Neuronal stem cell (in vitro differentiated cells): ENCODE results near the gene MYH9.

Experiments used
- DNase-seq: peaks from one replicate; pipeline ENCODE4 v3.0.0-alpha.2; 2013; ENCODE audit warnings: low spot score
- H2AFZ ChIP-seq: one replicate; pipeline ENCODE4 v1.6.1; 2013; ENCODE audit warnings: mild to moderate bottlenecking, low read length, inconsistent platforms
- H2AK5ac ChIP-seq: 2 replicates; pipeline ENCODE4 v1.6.1; 2013; ENCODE audit warnings: low read depth, mild to moderate bottlenecking, inconsistent platforms, low read length, moderate library complexity, mixed read lengths
- H2BK120ac ChIP-seq: 2 replicates; pipeline ENCODE4 v1.6.1; 2013; ENCODE audit warnings: low read depth, mild to moderate bottlenecking, inconsistent platforms, low read length, moderate library complexity, mixed read lengths
- H2BK12ac ChIP-seq: one replicate; pipeline ENCODE4 v1.6.1; 2013; ENCODE audit warnings: low read length, inconsistent platforms
- H2BK15ac ChIP-seq: 2 replicates; pipeline ENCODE4 v1.6.1; 2013; ENCODE audit warnings: mild to moderate bottlenecking, low read length, inconsistent platforms, mixed read lengths
- H2BK5ac ChIP-seq: one replicate; pipeline ENCODE4 v1.6.1; 2013; ENCODE audit warnings: inconsistent platforms, mild to moderate bottlenecking, low read length, moderate library complexity
- H3K14ac ChIP-seq: one replicate; pipeline ENCODE4 v1.6.1; 2013; ENCODE audit warnings: low read length, inconsistent platforms
- H3K18ac ChIP-seq: 2 replicates; pipeline ENCODE4 v1.6.1; 2013; ENCODE audit warnings: low read length, inconsistent platforms
- H3K23ac ChIP-seq: 2 replicates; pipeline ENCODE4 v1.6.1; 2013; ENCODE audit warnings: low read depth, mild to moderate bottlenecking, mixed read lengths, low read length, inconsistent platforms; ENCODE audit not compliant: poor library complexity
- H3K27ac ChIP-seq: replicated peaks from 3 replicates; pipeline ENCODE4 v1.5.1; 2013; ENCODE audit warnings: low read length, inconsistent platforms
- H3K27me3 ChIP-seq, 3 experiments: 2 replicates each; pipeline ENCODE4 v1.6.1; 2013; ENCODE audit warnings: low read length in 3 of 3, mild to moderate bottlenecking in 2 of 3, inconsistent platforms in 1 of 3, low read depth in 1 of 3, mixed read lengths in 1 of 3, moderate library complexity in 1 of 3; ENCODE audit not compliant: control insufficient read depth in 3 of 3, insufficient read depth in 3 of 3
- H3K36me3 ChIP-seq, 2 donors: replicated peaks in 1 of 2; 2 replicates each; pipeline ENCODE4 v1.6.1; 2013; ENCODE audit warnings: low read length in 2 of 2; ENCODE audit not compliant: control insufficient read depth in 2 of 2, insufficient read depth in 2 of 2
- H3K4ac ChIP-seq: 2 replicates; pipeline ENCODE4 v1.6.1; 2013; ENCODE audit warnings: inconsistent platforms, mild to moderate bottlenecking, low read length, moderate library complexity
- H3K4me1 ChIP-seq, 2 donors: 1 replicate in 1 of 2; 2 replicates in 1 of 2; pipeline ENCODE4 v1.6.1; 2013; ENCODE audit warnings: low read length in 2 of 2, low read depth in 1 of 2; ENCODE audit not compliant: control insufficient read depth in 2 of 2, insufficient read depth in 1 of 2
- H3K4me2 ChIP-seq: one replicate; pipeline ENCODE4 v1.6.1; 2013; ENCODE audit warnings: mild to moderate bottlenecking, low read length, inconsistent platforms; ENCODE audit not compliant: insufficient read depth, poor library complexity, severe bottlenecking
- H3K4me3 ChIP-seq, 2 donors: 2 replicates each; pipeline ENCODE4 v1.5.1; 2013; ENCODE audit warnings: low read length in 2 of 2, mild to moderate bottlenecking in 2 of 2, inconsistent platforms in 1 of 2, moderate library complexity in 1 of 2
- H3K79me1 ChIP-seq: one replicate; pipeline ENCODE4 v1.6.1; 2013; ENCODE audit warnings: low read depth, mild to moderate bottlenecking, inconsistent platforms, low read length, moderate library complexity
- H3K9ac ChIP-seq: one replicate; pipeline ENCODE4 v1.6.1; 2013; ENCODE audit warnings: mild to moderate bottlenecking, low read depth, low read length, inconsistent platforms; ENCODE audit not compliant: poor library complexity
- H3K9me3 ChIP-seq, 2 donors: replicated peaks in 1 of 2; 2 replicates each; pipeline versions ENCODE3 to v1.6.1; 2013; ENCODE audit warnings: low read length in 2 of 2, mild to moderate bottlenecking in 2 of 2, inconsistent platforms in 1 of 2, low read depth in 1 of 2, mixed read lengths in 1 of 2, moderate library complexity in 1 of 2; ENCODE audit not compliant: control insufficient read depth in 2 of 2, insufficient read depth in 1 of 2
- H4K8ac ChIP-seq: one replicate; pipeline ENCODE4 v1.6.1; 2013; ENCODE audit warnings: low read depth, mild to moderate bottlenecking, inconsistent platforms, low read length, moderate library complexity
- H4K91ac ChIP-seq: one replicate; pipeline ENCODE4 v1.6.1; 2013; ENCODE audit warnings: low read length, low read depth, mild to moderate bottlenecking, inconsistent platforms; ENCODE audit not compliant: poor library complexity
- WGBS, 2 donors: extraction: QIAGEN DNeasy Blood & Tissue Kit; methylation state at CpG; one replicate each; pipeline ENCODE4 v1.1.7; 2013; ENCODE audit warnings: missing lambda C conversion rate in 2 of 2, mixed read lengths in 1 of 2; ENCODE audit not compliant: insufficient read length in 2 of 2, insufficient replicate concordance in 1 of 2; ENCODE audit errors: extremely low coverage in 2 of 2; 5-methylcytosine and 5-hydroxymethylcytosine counted together

The MYH9 gene

DNA sequence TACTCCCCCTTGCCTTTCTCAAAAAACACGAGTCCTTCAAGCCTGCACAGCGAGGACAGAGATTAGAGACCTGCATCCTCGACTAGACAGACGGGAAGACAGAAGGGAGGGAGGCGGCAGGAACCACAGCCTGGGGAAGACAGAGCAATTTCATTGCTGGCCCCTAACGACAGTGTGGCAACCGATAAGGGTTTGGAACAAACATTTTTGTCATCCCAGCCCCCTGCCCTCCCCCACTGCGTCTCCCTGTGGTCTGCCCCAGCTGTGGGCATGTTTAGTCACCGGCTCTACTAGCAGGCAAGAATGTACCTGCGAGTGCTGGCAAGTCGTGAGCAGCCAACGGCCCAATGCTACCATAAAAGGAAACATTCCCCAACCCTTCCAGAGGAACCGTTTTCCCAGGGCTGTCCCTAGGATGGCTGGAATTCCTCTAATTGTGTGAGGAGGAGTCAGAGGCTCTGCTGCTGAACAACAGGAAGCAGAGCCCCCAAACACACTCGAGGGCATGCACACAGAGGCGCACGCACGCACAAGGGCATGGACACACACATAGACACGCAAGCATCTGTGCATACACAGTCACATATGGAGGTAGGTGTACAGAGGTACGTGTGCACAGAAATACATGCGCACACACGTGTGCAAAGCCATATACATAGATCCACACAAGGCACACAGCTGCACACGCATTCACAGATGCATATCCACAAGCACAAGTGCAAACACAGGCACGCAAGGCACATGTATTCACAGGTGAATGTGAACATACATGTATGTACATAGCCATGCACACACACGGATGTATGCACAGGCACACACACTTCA is 58.3 kb downstream of the MYH9 start:
- peak overlapping the region; percentile 96 for H4K91ac ChIP-seq
- H4K8ac ChIP-seq = no peak overlapping the region
- no CpG with 5 or more reads among the region's 24 CpGs for WGBS, 2 donors
- peak overlapping the region; percentile 57 for H2AFZ ChIP-seq
- H2AK5ac ChIP-seq = peak overlapping the region; percentile 96
- H3K18ac ChIP-seq = peak overlapping the region; percentile 93
- H3K4me1 ChIP-seq = peaks cover 48 to 49% of the 10 kb centered on the region in 2 donors
- H3K4me2 ChIP-seq = peak overlapping the region; percentile 24
- DNase-seq = peak; percentile 84
- H3K9me3 ChIP-seq = no peaks in the 10 kb centered on the region
- peak overlapping the region; percentile 40 for H2BK120ac ChIP-seq
- no peak overlapping the region for H3K23ac ChIP-seq
- H2BK5ac ChIP-seq = peak overlapping the region; percentile 63
- H3K79me1 ChIP-seq = peaks cover 18% of the 10 kb centered on the region
- peak overlapping the region; percentile 87 for H3K27ac ChIP-seq
- no peak overlapping the region for H3K4ac ChIP-seq
- peak overlapping the region in 1 of 2 donors; percentile 3 for H3K4me3 ChIP-seq
- peak overlapping the region; percentile 1 for H3K14ac ChIP-seq
- peaks cover 30 to 87% of the 10 kb centered on the region in 2 donors for H3K36me3 ChIP-seq
- peak overlapping the region; percentile 13 for H2BK15ac ChIP-seq
- H2BK12ac ChIP-seq = peak overlapping the region; percentile 86
- peak overlapping the region; percentile 85 for H3K9ac ChIP-seq
- no peaks in the 10 kb centered on the region for H3K27me3 ChIP-seq

DNA sequence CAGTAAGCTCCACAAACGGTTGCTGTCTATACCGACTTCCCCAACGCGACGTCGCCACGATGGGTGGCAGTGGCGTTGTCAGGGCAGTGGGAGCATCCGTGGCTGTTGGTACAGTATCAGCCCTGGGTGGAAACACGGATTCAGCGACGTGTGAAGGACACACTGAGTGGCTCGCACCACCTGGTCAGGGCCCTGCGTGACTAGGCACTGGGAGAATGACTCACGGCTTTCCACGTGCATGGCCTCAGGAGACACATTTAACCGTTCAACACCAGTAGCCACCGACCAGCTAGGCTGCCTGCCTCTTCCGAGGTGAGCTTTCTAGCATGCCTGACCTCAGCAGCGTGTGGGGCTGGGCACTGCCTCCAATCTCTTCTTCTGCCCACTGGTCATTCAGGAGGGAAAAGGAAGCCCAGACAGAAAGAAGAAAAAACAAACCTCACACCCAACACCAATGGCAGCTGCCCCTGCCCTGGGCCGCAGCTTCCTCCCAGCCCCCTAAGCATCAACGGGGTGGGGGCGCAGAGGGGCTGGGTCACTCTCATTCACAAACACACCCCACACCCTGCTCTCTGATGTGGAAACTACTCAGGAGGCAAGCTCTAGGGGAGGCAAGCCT is 59.0 kb downstream of the MYH9 start:
- no peak overlapping the region for H4K8ac ChIP-seq
- peak overlapping the region; percentile 24 for H2BK15ac ChIP-seq
- peaks cover 18% of the 10 kb centered on the region for H3K79me1 ChIP-seq
- peak overlapping the region; percentile 85 for H3K9ac ChIP-seq
- no CpG with 5 or more reads among the region's 23 CpGs for WGBS, 2 donors
- H2AK5ac ChIP-seq = peak overlapping the region; percentile 96
- peak overlapping the region; percentile 69 for H2BK12ac ChIP-seq
- H3K4ac ChIP-seq = peak overlapping the region; percentile 70
- H3K36me3 ChIP-seq = peaks cover 28 to 89% of the 10 kb centered on the region in 2 donors
- H4K91ac ChIP-seq = peak overlapping the region; percentile 96
- no peak overlapping the region for H3K4me3 ChIP-seq
- no peaks in the 10 kb centered on the region for H3K9me3 ChIP-seq
- H3K14ac ChIP-seq = peak overlapping the region; percentile 59
- peak overlapping the region; percentile 40 for H2BK120ac ChIP-seq
- H3K27me3 ChIP-seq = no peaks in the 10 kb centered on the region
- peak overlapping the region; percentile 87 for H3K27ac ChIP-seq
- peak overlapping the region; percentile 57 for H2AFZ ChIP-seq
- H3K23ac ChIP-seq = peak overlapping the region; percentile 29
- peak overlapping the region; percentile 63 for H2BK5ac ChIP-seq
- peak overlapping the region; percentile 24 for H3K4me2 ChIP-seq
- peaks cover 46 to 48% of the 10 kb centered on the region in 2 donors for H3K4me1 ChIP-seq
- peak overlapping the region; percentile 93 for H3K18ac ChIP-seq
- DNase-seq = no peak

DNA sequence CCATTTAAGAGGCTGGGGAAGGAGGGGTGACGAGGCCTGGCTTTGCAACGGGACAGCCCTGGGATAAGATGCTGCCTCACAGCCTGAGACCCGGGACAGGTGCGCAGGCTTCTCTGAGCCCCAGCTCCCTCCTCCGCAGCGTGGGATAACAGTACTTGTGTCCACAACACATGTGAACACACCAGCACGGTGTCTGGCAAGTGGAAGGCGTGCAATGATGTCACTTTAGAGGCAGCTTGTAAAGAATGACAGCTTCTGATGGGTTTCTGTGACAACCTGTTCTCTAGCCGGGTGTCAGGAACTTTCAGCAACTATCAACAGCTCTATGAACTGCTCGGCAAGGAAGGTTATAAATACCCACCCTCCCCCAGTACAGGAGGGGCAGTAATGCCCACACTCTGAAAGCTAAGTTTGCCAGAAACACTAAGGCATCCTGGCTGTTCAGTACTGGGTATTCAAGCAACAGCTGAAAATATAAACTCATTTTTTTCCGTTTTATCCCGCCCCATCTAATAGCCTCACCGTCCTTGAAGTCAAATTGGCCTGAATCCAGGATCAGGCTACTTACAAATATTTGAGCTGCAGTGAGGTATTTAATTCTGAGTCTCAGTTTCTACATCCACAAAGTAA is 59.7 kb downstream of the MYH9 start:
- Histone ChIP-seq H3K4me3 (no peak overlapping the region), H3K4me1 (peaks cover 43 to 46% of the 10 kb centered on the region in 2 donors), H3K27me3 (no peaks in the 10 kb centered on the region), H2AK5ac (peak overlapping the region; percentile 65), H4K91ac (no peak overlapping the region), H4K8ac (peak overlapping the region; percentile 75), H3K4ac (no peak overlapping the region), H2AFZ (no peak overlapping the region), H3K18ac (peak overlapping the region; percentile 76), H3K14ac (no peak overlapping the region), H3K4me2 (no peak overlapping the region), H3K9me3 (no peaks in the 10 kb centered on the region), H2BK5ac (no peak overlapping the region), H3K23ac (no peak overlapping the region), H2BK120ac (no peak overlapping the region), H2BK15ac (no peak overlapping the region), H3K27ac (peak overlapping the region; percentile 87), H3K36me3 (peaks cover 31 to 89% of the 10 kb centered on the region in 2 donors), H2BK12ac (no peak overlapping the region), H3K79me1 (peaks cover 20% of the 10 kb centered on the region), H3K9ac (no peak overlapping the region)
- DNase-seq = no peak
- no CpG with 5 or more reads among the region's 13 CpGs for WGBS, 2 donors
